Calu3 (cell line): ENCODE results near the gene MATR3. TPM values are rescaled to one million over a fixed set of nuclear protein-coding genes. Genes with fewer than 3 reads are reported as not detected.

ENCODE experiments used
- BruUV-seq: library from RNA; stranded (reverse); fragments of 400-500 nt; replicated peaks from 2 replicates; lab custom pipeline; 2021; lab: Mats Ljungman, UMichigan
- CTCF ChIA-PET: fragments of 300-600 bp; sonication (Branson Sonifier 250); formaldehyde crosslinking; loops from one replicate; lab custom pipeline; 2022; ENCODE audit warnings: antibody characterized with exemption; lab: Charles Lee
- DNase-seq: peaks from one replicate; pipeline ENCODE4 v3.0.0; 2022
- H3K27ac Mint-ChIP-seq: one replicate; pipeline ENCODE4 v1.8.0; 2022; ENCODE audit warnings: mixed read lengths; ENCODE audit not compliant: unreplicated experiment
- H3K27me3 Mint-ChIP-seq: one replicate; pipeline ENCODE4 v1.8.0; 2022; ENCODE audit warnings: mixed read lengths; ENCODE audit not compliant: unreplicated experiment
- H3K36me3 Mint-ChIP-seq: one replicate; pipeline ENCODE4 v1.8.0; 2022; ENCODE audit warnings: mild to moderate bottlenecking, moderate library complexity, mixed read lengths; ENCODE audit not compliant: insufficient read depth, unreplicated experiment
- H3K4me1 Mint-ChIP-seq: one replicate; pipeline ENCODE4 v1.8.0; 2022; ENCODE audit warnings: mild to moderate bottlenecking, low read depth, mixed read lengths; ENCODE audit not compliant: unreplicated experiment
- H3K4me3 Mint-ChIP-seq: one replicate; pipeline ENCODE4 v1.8.0; 2022; ENCODE audit warnings: mild to moderate bottlenecking, low read depth, moderate library complexity, mixed read lengths; ENCODE audit not compliant: unreplicated experiment
- H3K9me3 Mint-ChIP-seq: one replicate; pipeline ENCODE4 v1.8.0; 2022; ENCODE audit warnings: low read depth, mixed read lengths; ENCODE audit not compliant: unreplicated experiment
- intact Hi-C: fragments of 100-400 bp; cut with micrococcal nuclease; formaldehyde crosslinking; loops from one replicate; pipeline ENCODE4 v1.10.0; 2022; ENCODE audit not compliant: unreplicated experiment
- total RNA-seq: library from RNA; stranded (reverse); gene quantifications from 2 replicates; pipeline ENCODE4 v1.2.3, GENCODE V29; 2022
- TF ChIP-seq, protein P1 (sequence below): fragments of 200-600 bp; IDR thresholded peaks from one replicate; pipeline ENCODE4 v1.8.0; 2022; ENCODE audit warnings: antibody characterized with exemption; ENCODE audit not compliant: unreplicated experiment

MATR3 gene
- total RNA-seq, 1 experiment from 2014 or later: 230 TPM

- DNase-seq: no peak
- intact Hi-C loops: no loop called here
- BruUV-seq: no TSS peak
- Mint-ChIP-seq H3K27ac (no peak overlapping the region), H3K9me3 (no peaks in the 10 kb centered on the region), H3K4me1 (peaks cover 13% of the 10 kb centered on the region), H3K4me3 (no peak overlapping the region), H3K27me3 (no peaks in the 10 kb centered on the region), H3K36me3 (peaks cover 29% of the 10 kb centered on the region)
- TF ChIP-seq, protein P1, sequence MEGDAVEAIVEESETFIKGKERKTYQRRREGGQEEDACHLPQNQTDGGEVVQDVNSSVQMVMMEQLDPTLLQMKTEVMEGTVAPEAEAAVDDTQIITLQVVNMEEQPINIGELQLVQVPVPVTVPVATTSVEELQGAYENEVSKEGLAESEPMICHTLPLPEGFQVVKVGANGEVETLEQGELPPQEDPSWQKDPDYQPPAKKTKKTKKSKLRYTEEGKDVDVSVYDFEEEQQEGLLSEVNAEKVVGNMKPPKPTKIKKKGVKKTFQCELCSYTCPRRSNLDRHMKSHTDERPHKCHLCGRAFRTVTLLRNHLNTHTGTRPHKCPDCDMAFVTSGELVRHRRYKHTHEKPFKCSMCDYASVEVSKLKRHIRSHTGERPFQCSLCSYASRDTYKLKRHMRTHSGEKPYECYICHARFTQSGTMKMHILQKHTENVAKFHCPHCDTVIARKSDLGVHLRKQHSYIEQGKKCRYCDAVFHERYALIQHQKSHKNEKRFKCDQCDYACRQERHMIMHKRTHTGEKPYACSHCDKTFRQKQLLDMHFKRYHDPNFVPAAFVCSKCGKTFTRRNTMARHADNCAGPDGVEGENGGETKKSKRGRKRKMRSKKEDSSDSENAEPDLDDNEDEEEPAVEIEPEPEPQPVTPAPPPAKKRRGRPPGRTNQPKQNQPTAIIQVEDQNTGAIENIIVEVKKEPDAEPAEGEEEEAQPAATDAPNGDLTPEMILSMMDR: no peak
- CTCF ChIA-PET: no interaction called here
These were observed 81.4 kb downstream of the MATR3 start for GRCh38 chr5:139374909-139375308.

- Mint-ChIP-seq H3K27ac (no peak overlapping the region), H3K4me1 (peaks cover 13% of the 10 kb centered on the region), H3K36me3 (peaks cover 20% of the 10 kb centered on the region), H3K27me3 (no peaks in the 10 kb centered on the region), H3K9me3 (no peaks in the 10 kb centered on the region), H3K4me3 (no peak overlapping the region)
- no TSS peak for BruUV-seq
- intact Hi-C loops: no loop called here
- DNase-seq: no peak
- TF ChIP-seq, protein P1: no peak
- CTCF ChIA-PET: interaction anchor here (0.6 kb wide), 1 partner anchor 666 kb away, joined by 4 read pairs; no protein-coding TSS in a partner anchor
These were observed 82.8 kb downstream of the MATR3 start for GRCh38 chr5:139376364-139376763.

GRCh38 chr5:139377226-139377625 is 83.7 kb downstream of the MATR3 start:
- H3K27me3 Mint-ChIP-seq: no peaks in the 10 kb centered on the region
- H3K9me3 Mint-ChIP-seq: no peaks in the 10 kb centered on the region
- H3K36me3 Mint-ChIP-seq: peaks cover 12% of the 10 kb centered on the region
- no peak overlapping the region for H3K4me3 Mint-ChIP-seq
- peaks cover 13% of the 10 kb centered on the region for H3K4me1 Mint-ChIP-seq
- CTCF ChIA-PET: interaction anchor here (0.6 kb wide), 1 partner anchor 804 kb away, joined by 3 read pairs; no protein-coding TSS in a partner anchor
- no peak overlapping the region for H3K27ac Mint-ChIP-seq
- intact Hi-C loops: no loop called here
- no TSS peak for BruUV-seq
- TF ChIP-seq, protein P1: no peak
- no peak for DNase-seq

- no peaks in the 10 kb centered on the region for H3K27me3 Mint-ChIP-seq
These were observed 84.7 kb downstream of the MATR3 start for GRCh38 chr5:139378101-139378825.

More at GRCh38 chr5:139378101-139378825, 84.7 kb downstream of the MATR3 start:
- CTCF ChIA-PET: interaction anchor here (0.6 kb wide), 1 partner anchor 58 kb away, joined by 3 read pairs; no protein-coding TSS in a partner anchor
- intact Hi-C loops: no loop called here
- no TSS peak for BruUV-seq
- Mint-ChIP-seq H3K9me3 (no peaks in the 10 kb centered on the region), H3K4me1 (peaks cover 14% of the 10 kb centered on the region), H3K27ac (no peak overlapping the region), H3K4me3 (no peak overlapping the region), H3K36me3 (peaks cover 7% of the 10 kb centered on the region)
- DNase-seq: no peak
- TF ChIP-seq, protein P1: no peak
